HG03520 (cell line): Measurements from ENCODE around the gene KRTAP10-2.
"Not testable (repeated sequence)": the region's sequence is repeated elsewhere in the genome, so short reads cannot be mapped to it uniquely, and the experiment has no call there.

Experiments used
- ATAC-seq: cut with Tn5 transposase; IDR thresholded peaks from one replicate; pipeline ENCODE4 v1.9.1; 2021; ENCODE audit warnings: mild to moderate bottlenecking, moderate library complexity; ENCODE audit not compliant: unreplicated experiment

Gene KRTAP10-2

GRCh38 chr21:44583089-44583799 lies 31.9 kb upstream of the KRTAP10-2 start:
- ATAC-seq = no peak

- ATAC-seq = no peak
Observed at GRCh38 chr21:44582055-44582454, 30.8 kb upstream of the KRTAP10-2 start.

GRCh38 chr21:44581158-44581557 lies 29.9 kb upstream of the KRTAP10-2 start:
- ATAC-seq = no peak

- not testable (repeated sequence) for ATAC-seq
Observed at GRCh38 chr21:44580231-44580821, 29.0 kb upstream of the KRTAP10-2 start, which contains the start of gene KRTAP10-5. Gene KRTAP10-5, minus strand, starts transcription at chr21:44580604. Its CDS starts 26 bp downstream, at chr21:44580578.

GRCh38 chr21:44579833-44580144 lies 28.5 kb upstream of the KRTAP10-2 start:
- no peak for ATAC-seq

GRCh38 chr21:44579056-44579832 lies 27.9 kb upstream of the KRTAP10-2 start:
- ATAC-seq = no peak

- no peak for ATAC-seq
Observed at GRCh38 chr21:44578371-44579055, 27.2 kb upstream of the KRTAP10-2 start.

- ATAC-seq = no peak
Observed at GRCh38 chr21:44576025-44576420, 24.7 kb upstream of the KRTAP10-2 start.

- no peak for ATAC-seq
Observed at GRCh38 chr21:44575307-44576024, 24.2 kb upstream of the KRTAP10-2 start.

GRCh38 chr21:44574457-44575306 lies 23.4 kb upstream of the KRTAP10-2 start:
- ATAC-seq = no peak

- not testable (repeated sequence) for ATAC-seq
Observed at GRCh38 chr21:44573630-44574456, 22.5 kb upstream of the KRTAP10-2 start, which contains the start of gene KRTAP10-4. Gene KRTAP10-4, plus strand, starts transcription at chr21:44573729. Its CDS starts 30 bp downstream, at chr21:44573759.

- ATAC-seq = no peak
Observed at GRCh38 chr21:44572959-44573583, 21.8 kb upstream of the KRTAP10-2 start.

- no peak for ATAC-seq
Observed at GRCh38 chr21:44571844-44572782, 20.8 kb upstream of the KRTAP10-2 start.

GRCh38 chr21:44571296-44571695 lies 20.0 kb upstream of the KRTAP10-2 start:
- no peak for ATAC-seq

GRCh38 chr21:44569861-44570517 lies 18.7 kb upstream of the KRTAP10-2 start:
- no peak for ATAC-seq

- no peak for ATAC-seq
Observed at GRCh38 chr21:44568667-44569556, 17.6 kb upstream of the KRTAP10-2 start.
